HG03196 (cell line): ENCODE measurements around the gene MGAT4A.

Source experiments
- ATAC-seq: cut with Tn5 transposase; IDR thresholded peaks from one replicate; pipeline ENCODE4 v1.9.1; 2021; ENCODE audit not compliant: unreplicated experiment

MGAT4A gene

GRCh38 chr2:98579926-98580325 lies 151.0 kb downstream of the MGAT4A start:
- ATAC-seq, result no peak

- no peak for ATAC-seq
Measured at GRCh38 chr2:98578231-98578630, 152.7 kb downstream of the MGAT4A start.

GRCh38 chr2:98577313-98577712 lies 153.6 kb downstream of the MGAT4A start:
- ATAC-seq, result no peak

- ATAC-seq, result no peak
Measured at GRCh38 chr2:98576666-98577312, 154.1 kb downstream of the MGAT4A start.

- ATAC-seq, result no peak
Measured at GRCh38 chr2:98573426-98573825, 157.5 kb downstream of the MGAT4A start.

GRCh38 chr2:98572676-98573075 lies 158.3 kb downstream of the MGAT4A start:
- ATAC-seq, result no peak

- no peak for ATAC-seq
Measured at GRCh38 chr2:98572211-98572610, 158.7 kb downstream of the MGAT4A start.

GRCh38 chr2:98571796-98572195 lies 159.1 kb downstream of the MGAT4A start:
- no peak for ATAC-seq

- no peak for ATAC-seq
Measured at GRCh38 chr2:98571121-98571701, 159.7 kb downstream of the MGAT4A start.

GRCh38 chr2:98570356-98570755 lies 160.6 kb downstream of the MGAT4A start:
- ATAC-seq, result no peak

- ATAC-seq, result no peak
Measured at GRCh38 chr2:98569915-98570314, 161.0 kb downstream of the MGAT4A start.

GRCh38 chr2:98569197-98569793 lies 161.6 kb downstream of the MGAT4A start:
- ATAC-seq, result no peak
